T-helper 1 cell (primary cell): Measurements from ENCODE around the gene GPR17.

Experiments
- DNase-seq, 5 donors: peaks; one replicate each; pipeline ENCODE4 v3.0.0-alpha.2; 2012 to 2020

Gene GPR17

GRCh38 chr2:127630864-127631540 lies 15.0 kb upstream of the GPR17 start:
- DNase-seq, result no peak

- no peak for DNase-seq
Observed at GRCh38 chr2:127631541-127631996, 14.4 kb upstream of the GPR17 start.

GRCh38 chr2:127631997-127632581 lies 13.9 kb upstream of the GPR17 start:
- DNase-seq, result no peak

DNA sequence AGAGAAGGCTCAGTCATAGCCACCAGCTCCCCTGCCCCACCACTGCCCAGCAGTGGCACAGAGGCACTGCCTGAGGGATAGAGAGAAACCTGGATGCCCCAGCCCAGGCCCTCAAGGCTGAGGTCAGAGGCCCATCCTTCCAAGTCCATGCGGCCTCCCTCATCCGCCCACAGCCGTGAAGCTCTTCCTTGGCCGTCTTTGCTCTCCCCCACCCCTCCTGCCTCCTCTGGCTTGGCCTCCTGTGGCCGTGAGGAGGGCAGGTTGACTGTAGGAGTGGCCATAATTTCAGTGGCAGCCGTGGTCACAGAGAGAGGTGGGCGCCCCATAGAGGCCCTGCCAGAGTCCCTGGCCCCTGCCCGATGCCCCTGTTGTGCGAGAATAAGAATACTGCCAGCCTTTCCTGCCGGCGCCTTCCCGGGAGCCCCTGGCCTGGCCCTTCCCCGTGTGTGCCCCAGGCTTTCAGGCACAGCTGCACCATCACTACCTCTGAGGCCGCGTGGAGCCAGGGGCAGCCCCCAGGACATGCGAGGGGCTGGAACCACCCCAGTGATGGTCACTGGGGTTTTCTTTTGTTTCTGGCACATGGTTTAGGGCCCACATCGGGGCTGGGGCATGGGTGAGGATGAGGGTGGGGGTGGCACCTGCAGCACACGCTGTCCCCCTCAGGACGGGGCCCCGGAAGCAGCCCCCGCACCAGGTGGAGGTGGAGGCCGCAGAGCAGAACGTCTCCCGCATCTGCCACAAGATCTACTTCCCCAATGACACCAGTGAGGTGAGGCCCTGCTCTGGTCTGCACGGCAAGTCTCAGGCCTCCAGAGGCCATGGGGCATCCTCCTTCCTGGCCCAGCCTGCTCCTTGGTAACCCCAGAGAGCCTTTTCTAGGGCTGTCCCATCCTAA lies 13.1 kb upstream of the GPR17 start:
- no peak for DNase-seq

GRCh38 chr2:127633556-127634065 lies 12.3 kb upstream of the GPR17 start:
- no peak for DNase-seq

DNA sequence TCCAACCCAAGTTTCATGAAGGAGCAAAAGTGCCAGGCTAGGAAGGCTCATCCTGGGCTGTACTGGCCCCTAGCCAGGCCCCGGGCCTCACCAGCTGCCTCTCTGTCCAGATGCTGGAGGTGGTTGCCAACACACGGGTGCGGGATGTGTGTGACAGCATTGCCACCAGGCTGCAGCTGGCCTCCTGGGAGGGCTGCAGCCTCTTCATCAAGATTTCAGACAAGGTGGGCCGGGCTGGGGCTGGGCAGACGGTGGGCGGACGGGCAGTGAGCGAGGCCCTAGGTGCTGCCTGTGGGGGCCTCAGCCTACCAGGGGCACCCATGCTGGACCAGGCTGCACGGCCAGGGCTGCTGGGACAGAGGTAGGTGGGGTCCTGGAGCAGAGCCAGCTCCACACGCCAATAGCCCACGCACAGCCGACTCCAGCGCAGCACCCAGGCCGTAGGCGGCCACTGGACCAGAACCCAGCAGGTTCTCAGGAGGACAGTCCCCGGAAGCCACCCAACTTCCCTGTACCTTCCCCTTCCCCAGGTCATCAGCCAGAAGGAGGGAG lies 11.8 kb upstream of the GPR17 start:
- no peak for DNase-seq

DNA sequence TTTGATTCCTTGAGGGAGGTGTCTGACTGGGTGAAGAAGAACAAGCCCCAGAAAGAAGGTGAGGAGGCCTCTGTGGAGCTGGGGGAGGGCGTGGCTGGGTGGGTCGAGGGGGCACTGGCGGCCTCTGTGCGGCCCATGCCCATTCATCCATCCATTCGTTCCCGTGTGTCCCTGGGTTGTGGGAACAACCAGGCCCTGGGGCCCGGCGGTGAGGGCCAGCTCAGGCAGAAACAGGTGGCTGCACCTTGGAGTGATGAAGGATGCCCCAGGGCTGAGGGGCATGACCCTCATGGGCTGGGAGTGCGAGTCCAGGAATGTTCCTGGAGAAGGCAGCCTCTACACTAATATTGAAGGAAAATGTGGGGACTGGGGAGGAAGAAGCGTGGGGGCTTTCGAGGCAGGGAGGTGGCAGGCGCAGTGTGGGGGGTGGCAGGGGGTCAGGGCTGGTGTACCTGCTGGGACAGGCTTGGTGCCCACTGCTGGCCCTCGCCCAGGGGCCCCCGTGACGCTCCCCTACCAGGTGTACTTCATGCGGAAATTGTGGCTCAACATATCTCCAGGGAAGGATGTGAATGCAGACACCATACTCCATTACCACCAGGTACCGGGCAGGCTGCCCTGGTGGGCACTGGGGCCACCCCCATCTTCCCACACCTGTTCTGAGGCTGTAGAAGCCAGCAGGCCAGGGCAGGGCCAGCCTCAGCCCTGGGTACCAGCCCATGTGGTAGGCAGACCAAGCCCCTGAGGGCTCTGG lies 11.2 kb upstream of the GPR17 start:
- DNase-seq, result no peak

- no peak for DNase-seq
Observed at GRCh38 chr2:127635380-127636237, 10.3 kb upstream of the GPR17 start.

DNA sequence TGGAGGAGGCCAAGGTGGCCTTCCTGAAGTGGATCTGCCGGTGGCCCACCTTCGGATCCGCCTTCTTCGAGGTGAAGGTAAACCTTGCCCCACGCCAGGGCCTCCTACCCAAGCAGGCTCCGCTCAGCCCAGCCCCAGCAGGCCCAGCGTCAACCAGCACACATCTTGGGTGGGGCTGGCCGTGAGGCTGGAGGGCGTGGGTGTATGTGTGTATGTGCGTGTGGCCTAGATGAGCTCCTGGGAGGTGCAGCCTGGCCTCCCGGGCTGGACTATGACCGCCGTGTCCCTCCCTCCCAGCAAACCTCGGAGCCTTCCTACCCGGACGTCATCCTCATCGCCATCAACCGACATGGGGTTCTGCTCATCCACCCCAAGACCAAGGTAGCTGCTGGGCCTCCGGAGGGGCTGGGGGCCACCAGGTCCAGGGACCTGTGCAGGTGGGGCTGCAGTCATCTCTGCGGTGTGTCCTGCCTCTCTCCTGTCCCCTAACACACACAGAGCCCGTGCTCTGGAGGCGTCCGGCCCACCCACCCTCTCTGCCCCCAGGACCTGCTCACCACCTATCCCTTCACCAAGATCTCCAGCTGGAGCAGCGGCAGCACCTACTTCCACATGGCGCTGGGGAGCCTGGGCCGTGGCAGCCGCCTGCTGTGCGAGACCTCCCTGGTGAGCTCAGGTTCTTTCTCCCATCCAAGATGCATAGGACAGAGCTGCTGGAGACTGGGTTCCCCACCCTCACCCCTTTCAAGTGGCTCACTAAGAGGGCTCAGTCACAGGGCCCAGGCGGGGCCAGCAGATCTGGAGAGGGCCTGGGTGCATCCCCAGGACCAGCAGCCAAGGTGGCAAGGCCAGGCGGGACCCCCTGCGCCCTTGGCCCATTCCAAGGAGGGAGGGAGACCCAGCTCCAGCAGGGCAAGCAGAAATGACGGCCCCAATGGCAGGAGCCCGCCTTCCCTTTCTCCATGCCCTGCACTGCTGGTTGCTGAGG lies 9.4 kb upstream of the GPR17 start:
- no peak for DNase-seq

- no peak for DNase-seq
Observed at GRCh38 chr2:127637236-127637630, 8.7 kb upstream of the GPR17 start.

DNA sequence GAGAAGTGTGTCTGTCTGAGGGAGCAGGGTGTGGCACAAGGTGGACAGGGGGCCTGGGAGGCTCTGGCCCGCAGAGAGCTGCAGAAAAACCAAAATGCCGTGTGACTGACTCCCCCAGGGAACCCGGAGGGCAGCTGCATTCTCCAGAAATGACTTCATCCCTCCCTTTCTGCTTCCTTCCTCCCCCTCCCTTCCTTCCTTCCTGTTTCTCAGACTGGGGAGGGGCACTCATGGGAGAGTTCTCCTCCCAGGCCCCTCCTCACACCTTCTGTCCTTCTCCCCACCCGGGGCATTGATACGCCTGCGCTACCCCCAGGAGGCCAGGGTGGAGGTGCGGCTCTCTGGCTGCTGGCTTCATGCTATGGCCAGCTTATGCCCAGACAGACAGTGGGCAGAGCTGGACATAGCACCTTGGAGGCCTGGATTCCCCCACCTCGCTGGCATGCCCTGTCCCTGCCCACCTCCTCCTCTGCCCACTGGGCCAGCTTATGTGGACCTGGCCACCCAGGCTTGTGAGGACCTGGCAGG lies 8.2 kb upstream of the GPR17 start:
- peak in 1 of 5 donors; percentile 34 for DNase-seq

- DNase-seq, result no peak
Observed at GRCh38 chr2:127638361-127639110, 7.4 kb upstream of the GPR17 start.

GRCh38 chr2:127639111-127639474 lies 6.9 kb upstream of the GPR17 start:
- DNase-seq, result no peak

DNA sequence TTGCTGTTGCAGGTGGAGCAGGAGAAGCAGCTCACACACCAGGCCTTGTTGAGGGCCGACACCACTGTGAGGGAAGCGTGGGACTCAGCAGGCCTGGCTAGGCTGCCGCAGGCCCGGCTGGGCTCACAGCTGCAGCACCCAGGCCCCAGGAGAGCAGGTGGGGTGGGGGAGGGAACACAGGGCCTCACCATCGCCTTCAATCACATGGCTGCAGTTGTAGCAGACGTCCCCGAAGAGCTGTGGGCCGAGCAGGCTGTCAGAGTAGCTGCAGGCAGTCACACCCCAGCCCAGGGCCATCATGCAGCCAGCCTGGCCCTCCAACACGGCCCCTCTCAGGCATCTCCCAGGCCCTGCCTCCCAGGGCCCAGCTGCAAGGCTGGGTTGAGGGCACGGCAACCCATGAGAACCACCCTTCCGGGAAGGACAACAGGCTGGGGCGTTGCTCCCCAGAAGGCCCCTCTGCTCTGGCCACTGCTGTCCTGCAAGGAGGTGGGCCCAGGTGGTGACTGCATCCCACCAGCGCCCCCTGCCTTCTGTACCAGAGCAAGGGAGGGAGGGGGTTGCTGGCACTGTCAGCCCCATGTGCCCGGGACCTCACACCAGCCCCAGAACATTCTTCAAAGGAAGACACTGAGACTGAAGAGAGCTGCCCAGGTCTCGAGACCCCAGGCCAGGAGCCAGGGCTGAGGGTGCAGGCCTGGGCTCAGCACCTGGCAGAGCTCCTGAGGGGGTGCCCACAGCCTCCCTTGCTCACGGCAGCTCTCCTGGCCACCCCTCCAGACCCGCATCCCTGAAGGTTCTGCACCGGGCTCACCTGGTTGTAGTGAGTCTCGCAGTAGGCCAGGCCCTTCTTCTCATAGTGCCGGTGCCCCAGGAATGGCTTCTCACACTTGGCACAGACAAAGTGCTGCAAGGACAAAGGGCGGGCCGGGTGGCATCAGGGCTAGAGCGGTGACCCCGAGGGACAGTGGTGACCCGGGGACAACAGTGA lies 5.6 kb upstream of the GPR17 start:
- peak in 2 of 5 donors; percentile 14 to 50 for DNase-seq

DNA sequence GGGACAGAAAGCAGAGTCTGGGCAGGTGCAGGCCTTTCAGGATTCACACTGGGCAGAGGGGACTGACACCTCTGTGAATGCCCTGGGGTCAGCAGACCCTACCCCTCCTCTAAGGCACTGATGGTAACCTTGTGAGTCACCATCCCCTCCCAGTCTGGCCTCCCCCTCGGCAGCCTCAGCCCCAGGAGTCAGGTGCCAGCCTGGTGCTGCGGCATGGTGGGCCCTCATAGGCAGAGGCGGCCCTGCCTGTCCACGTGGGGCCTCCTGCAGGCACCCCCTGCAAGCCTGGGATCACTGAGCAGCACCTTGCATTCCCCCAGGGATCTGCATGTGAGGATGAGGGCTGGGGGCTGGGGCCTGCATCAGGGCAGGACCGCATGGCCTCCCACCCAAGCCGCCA lies 4.8 kb upstream of the GPR17 start:
- no peak for DNase-seq

DNA sequence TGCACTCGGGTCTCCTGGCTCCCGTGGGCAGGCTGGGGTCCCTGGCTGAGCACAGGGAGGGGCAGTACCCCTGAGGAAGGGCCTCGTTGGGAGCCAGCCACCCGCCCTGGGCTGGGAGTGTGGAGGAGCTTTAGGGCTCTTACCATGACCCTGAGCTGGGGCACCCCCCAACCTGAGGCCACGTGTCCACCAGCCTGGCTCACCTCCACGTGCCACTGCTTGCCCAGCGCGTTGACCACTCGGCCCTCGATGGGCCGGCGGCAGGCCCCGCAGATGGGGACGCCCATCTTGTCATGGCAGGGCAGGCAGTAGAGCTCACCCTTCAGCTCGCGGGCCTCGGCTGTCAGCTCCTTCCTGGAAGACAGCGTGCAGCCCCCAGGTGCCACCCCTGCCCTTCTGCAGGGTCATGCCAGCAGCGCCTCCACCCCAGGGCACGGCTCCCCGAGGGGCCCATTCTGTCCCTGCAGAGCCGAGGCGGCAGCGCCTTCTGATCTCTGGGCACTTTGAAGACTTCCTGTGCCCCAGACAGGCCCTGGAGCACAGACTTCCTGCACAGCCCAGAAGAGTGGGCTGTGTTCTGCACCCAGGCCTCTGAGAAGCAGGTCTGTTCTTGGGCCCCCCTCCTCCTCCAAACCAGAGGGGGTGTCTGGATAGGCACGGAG lies 4.0 kb upstream of the GPR17 start:
- DNase-seq, result peak in 3 of 5 donors; percentile 36 to 53 (median 39)
